GM12872 (cell line): ENCODE results near the gene MAPKAP1.

ENCODE experiments used
- TF ChIP-seq, protein P1 (sequence below): IDR thresholded peaks from 3 replicates; pipeline ENCODE4 v1.5.1; 2011; ENCODE audit warnings: low read depth, mild to moderate bottlenecking, low read length, moderate library complexity; ENCODE audit not compliant: insufficient read depth

Gene MAPKAP1

DNA sequence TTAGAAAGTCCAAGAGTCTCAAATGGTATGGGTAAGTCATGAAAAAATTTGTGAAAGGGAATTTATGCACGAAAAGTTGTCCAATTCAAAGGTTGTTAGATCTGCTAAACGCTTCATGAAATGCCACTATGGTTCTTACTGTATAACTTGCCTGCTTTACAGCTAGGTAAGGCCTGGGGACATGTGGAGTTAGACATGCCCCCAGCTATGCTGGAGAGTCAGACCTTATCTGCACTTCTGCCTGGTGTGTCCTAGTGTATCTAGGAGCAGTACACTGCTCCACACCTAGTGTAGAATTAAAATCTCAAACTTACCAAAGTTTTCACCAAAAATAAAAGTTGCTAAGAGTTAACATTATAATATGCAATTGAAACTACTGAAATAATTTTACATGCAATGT lies 136.8 kb downstream of the MAPKAP1 start:
- TF ChIP-seq, protein P1, sequence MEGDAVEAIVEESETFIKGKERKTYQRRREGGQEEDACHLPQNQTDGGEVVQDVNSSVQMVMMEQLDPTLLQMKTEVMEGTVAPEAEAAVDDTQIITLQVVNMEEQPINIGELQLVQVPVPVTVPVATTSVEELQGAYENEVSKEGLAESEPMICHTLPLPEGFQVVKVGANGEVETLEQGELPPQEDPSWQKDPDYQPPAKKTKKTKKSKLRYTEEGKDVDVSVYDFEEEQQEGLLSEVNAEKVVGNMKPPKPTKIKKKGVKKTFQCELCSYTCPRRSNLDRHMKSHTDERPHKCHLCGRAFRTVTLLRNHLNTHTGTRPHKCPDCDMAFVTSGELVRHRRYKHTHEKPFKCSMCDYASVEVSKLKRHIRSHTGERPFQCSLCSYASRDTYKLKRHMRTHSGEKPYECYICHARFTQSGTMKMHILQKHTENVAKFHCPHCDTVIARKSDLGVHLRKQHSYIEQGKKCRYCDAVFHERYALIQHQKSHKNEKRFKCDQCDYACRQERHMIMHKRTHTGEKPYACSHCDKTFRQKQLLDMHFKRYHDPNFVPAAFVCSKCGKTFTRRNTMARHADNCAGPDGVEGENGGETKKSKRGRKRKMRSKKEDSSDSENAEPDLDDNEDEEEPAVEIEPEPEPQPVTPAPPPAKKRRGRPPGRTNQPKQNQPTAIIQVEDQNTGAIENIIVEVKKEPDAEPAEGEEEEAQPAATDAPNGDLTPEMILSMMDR: no peak

DNA sequence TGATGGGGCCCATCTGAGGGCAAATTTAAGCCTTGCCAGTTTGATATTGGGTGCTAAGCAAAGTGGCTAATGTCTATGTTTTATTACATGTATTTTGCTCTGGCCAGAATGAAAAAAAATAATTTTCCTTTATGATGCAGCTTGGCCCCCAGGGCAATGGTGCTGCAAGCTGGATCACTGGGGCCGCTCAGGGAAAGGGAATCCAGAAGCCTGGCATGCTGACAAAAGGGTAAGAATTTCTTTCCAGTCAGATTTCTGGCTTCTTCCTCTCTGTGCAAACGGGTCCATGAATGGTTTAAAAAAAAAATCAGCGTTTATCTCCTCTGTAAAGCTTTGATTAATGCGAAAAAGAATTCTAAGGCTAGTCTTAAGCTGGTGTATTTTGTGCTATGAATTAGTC lies 138.4 kb downstream of the MAPKAP1 start:
- TF ChIP-seq, protein P1: no peak

DNA sequence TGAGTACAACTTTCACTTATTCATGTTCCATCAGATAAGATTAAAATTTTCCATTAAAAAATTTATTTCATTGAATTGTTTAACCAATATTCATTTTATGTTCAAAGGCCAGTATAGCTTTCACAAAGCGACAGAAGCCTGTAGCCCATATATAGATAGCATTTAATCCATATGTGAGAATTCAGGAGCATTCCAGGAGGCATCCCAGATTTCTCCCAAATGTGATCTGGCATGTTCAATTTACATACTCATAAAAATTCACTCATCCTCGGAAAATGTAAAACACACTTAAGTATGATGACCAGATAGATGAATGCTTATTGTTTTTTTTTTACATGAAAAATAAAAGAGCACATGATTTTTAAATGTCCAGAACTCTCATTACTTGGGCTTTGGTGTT lies 141.9 kb downstream of the MAPKAP1 start:
- TF ChIP-seq, protein P1: no peak

DNA sequence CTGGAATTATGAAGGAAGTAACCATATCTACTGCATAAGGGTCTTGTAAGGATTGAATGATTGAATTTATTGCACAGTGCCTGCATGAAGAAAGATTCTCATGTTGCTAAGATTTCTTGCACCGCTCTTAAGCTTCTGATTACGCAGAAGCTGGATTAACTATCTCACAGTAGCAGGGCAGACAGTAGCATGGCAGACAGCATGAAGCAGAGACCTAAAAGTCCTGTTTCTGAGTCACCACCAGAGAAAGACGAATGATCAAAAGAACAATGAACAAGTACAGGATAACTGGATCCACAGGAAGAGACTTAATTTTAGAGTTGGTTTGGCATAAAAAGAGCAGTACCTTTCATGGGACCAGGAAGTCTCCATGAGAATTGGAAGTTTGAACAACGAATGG lies 142.4 kb downstream of the MAPKAP1 start:
- TF ChIP-seq, protein P1: no peak

DNA sequence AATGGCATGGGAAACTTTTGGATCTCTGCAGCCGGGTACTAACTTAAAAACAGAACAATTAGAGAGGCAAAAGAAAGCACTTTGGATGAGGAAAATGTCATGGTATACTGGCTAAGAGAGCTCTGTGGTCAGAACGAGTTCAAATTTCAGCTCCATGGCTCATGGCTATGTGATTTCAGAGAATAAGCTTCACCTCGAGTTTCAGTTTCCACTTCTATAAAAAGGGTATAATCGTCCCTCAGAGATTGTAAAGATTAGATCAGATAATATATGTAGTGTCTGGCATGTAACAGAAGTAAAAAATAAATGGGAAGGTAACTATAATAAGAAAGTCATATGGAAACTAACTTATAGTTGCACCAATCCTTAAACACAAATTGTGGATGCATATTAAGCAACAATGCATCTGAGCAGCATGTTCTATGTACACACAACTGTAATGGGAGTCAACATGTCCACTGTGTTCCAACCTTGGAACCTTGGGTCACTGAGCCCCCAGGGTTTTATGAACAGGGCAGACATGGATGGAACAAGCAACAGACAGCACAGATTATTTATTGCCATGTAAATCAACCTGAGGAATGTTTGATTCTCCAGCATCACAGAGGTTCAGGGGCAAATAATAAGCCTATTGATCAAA lies 145.4 kb downstream of the MAPKAP1 start:
- TF ChIP-seq, protein P1: no peak

DNA sequence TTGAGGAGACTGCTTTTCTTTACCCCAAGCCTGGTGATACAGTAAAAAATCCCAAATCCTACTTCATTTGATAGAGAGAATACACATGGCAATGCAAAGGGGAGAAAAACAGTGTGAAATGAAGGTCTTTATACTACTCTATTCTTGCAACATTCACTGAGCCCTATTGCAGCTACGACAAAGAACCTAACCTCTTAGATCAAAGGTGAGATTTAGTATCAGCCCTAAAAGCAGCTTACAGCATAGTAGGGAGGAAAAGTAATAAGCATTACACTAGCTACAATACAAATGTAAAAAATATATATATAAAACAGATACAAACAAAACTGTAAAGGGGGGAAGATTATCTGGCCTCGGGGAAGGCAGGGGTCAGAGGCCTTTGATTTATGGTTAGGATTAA lies 147.1 kb downstream of the MAPKAP1 start:
- TF ChIP-seq, protein P1: no peak

DNA sequence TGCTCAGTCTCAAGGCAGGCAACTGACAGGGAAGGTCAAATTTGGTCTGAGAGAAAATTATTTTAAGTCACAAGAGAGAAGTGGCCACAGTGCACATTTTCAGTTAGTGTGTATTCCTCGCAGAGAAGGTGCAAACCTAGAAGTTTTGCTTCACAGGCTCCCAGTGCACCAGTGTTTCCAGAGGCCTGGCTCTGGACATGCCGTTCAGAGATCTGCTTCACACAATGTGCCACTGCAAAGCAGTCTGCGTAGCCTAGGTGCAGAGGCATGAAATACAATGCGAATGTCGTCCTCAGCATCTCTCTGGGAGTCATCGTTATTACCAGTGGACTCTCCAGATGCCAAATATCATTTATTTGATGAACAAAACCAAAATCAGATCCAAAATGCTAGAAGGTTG lies 147.8 kb downstream of the MAPKAP1 start:
- TF ChIP-seq, protein P1: no peak
